HG02798 (cell line): ENCODE results near the gene SHROOM2.
"Not testable (repeated sequence)": the region's sequence is repeated elsewhere in the genome, so short reads cannot be mapped to it uniquely, and the experiment has no call there.

Experiments used
- ATAC-seq: cut with Tn5 transposase; IDR thresholded peaks from one replicate; pipeline ENCODE4 v1.9.1; 2021; ENCODE audit warnings: mild to moderate bottlenecking; ENCODE audit not compliant: unreplicated experiment, poor library complexity

SHROOM2 gene, protein sequence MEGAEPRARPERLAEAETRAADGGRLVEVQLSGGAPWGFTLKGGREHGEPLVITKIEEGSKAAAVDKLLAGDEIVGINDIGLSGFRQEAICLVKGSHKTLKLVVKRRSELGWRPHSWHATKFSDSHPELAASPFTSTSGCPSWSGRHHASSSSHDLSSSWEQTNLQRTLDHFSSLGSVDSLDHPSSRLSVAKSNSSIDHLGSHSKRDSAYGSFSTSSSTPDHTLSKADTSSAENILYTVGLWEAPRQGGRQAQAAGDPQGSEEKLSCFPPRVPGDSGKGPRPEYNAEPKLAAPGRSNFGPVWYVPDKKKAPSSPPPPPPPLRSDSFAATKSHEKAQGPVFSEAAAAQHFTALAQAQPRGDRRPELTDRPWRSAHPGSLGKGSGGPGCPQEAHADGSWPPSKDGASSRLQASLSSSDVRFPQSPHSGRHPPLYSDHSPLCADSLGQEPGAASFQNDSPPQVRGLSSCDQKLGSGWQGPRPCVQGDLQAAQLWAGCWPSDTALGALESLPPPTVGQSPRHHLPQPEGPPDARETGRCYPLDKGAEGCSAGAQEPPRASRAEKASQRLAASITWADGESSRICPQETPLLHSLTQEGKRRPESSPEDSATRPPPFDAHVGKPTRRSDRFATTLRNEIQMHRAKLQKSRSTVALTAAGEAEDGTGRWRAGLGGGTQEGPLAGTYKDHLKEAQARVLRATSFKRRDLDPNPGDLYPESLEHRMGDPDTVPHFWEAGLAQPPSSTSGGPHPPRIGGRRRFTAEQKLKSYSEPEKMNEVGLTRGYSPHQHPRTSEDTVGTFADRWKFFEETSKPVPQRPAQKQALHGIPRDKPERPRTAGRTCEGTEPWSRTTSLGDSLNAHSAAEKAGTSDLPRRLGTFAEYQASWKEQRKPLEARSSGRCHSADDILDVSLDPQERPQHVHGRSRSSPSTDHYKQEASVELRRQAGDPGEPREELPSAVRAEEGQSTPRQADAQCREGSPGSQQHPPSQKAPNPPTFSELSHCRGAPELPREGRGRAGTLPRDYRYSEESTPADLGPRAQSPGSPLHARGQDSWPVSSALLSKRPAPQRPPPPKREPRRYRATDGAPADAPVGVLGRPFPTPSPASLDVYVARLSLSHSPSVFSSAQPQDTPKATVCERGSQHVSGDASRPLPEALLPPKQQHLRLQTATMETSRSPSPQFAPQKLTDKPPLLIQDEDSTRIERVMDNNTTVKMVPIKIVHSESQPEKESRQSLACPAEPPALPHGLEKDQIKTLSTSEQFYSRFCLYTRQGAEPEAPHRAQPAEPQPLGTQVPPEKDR (N-terminal part only)

DNA sequence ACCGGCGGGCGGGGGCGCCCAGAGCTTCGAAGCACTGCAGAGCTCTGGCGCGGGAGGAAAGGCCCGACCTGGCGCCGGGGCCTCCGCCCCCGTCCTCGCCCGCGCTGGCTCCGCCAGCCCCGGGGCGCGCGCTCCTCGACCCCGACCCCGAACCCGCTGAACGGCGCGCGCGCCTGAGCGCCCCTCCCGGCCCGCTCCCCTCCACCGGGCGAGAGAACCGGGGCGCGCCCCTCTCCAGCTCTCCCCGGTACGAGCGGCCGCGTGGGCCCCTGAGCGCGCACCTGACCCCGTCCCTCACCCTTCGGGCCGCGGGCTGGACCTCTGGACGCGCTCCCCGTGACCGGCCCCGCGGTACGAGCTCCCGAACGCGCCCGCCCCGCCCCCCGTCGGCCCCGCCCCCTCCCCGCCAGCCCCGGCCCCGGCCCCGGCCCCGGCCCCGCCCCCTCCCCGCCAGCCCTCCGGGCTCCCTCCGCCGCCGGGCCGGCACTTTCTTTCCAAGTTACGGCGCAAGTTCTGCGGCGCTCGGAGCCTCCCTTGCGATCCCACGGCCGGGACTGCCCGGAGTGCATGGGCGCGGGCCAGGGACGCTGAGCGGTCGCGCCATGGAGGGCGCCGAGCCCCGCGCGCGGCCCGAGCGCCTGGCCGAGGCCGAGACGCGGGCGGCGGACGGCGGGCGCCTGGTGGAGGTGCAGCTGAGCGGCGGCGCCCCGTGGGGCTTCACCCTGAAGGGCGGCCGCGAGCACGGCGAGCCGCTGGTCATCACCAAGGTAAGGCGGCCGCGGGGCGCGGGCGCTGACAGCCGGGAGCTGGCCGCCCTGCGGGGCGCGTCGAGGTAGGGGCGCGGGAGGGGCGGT, at the start of gene SHROOM2:
Gene SHROOM2, plus strand, starts transcription at position 486 of the 854 bp plus-strand sequence. Its CDS starts 117 bp downstream, at position 603.
- no peak for ATAC-seq

DNA sequence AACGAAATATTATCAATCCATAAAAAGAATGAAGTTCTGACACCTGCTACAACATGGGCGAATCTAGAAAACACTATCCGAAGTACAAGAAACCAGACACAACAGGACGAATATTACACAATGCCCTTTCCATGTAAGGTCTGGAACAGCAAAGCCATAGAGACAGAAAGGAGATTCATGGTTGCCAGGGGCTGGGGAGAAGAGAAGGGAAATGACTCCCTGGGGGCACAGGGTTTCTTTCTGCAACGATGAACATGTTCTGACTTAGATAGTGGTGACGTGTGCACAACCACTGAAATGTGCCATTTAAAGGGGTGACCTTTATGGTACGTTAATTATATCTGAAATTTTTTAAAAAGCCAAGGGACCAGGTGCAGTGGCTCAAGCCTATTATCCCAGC, 48.9 kb upstream of the SHROOM2 start:
- ATAC-seq, result no peak

DNA sequence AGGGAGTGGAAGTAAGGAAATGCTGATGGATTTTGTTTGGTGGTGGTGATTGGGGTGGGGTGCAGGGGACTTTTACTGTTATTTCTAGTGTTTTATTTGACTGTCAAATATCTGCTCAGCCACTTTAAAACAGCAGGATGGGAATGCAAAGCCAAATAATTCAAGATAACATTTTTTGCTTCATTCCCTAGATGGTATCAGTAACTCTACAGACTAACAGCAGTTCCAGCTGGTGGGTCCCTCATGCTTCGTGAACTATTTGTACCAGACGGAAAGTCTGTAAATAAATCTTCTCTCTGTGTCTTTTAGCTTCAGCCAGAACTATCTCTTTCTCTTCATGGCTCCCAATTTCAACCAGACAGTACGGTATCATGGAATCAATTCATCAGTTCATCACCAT, 48.1 kb upstream of the SHROOM2 start:
- no peak for ATAC-seq

DNA sequence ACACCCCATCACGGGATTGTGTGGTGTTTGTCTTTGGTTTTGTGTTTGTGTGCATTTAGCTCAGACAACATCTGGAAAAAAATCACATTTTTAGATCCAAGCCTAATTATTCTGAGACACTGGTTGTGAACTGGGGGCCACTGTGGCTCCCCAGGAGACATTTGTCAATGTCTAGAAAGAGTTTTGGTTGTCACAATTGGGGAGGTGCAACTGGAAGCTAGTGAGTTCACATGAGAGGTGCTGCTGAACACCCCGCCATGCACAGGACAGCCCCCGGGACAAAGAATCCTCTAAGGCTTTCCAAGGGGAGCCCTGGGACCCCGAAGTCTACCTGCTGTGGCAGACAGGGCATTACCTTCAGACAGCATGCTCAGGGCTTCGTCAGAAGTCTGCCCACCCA, 47.1 kb upstream of the SHROOM2 start:
- ATAC-seq, result no peak

DNA sequence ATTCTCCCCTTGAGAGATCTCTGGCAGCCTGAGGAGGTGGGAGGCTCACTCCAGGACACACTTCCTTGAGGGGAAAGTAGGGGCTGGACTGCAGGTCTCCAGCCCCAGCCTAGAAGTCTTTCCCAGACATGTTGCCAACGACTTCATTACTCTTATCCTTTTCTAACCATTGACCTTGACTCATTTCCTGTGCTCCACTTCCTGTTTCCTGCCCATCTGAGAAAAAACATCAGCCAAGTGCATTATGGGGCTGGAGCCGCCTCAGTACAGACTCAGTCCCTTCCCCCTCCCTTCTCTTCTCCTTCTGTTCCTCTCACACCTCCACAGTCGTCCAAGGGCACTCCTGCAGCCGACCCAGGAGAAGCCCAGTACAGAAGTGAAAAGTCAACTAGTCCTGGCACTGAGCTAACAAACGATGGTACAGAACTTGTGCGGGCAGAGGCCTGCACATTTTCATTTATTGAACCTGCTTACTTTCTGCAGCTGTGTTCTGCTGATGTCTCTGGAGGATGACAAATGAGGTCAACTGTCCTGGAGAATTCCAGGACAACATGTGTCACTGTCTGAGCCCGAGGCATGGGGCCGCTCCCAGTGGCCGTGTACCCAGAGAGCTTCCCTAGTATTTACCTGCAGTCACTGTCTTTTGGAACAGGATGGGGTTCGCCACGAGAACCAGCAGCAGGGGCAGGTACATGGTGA, 40.7 kb upstream of the SHROOM2 start:
- ATAC-seq, result no peak

DNA sequence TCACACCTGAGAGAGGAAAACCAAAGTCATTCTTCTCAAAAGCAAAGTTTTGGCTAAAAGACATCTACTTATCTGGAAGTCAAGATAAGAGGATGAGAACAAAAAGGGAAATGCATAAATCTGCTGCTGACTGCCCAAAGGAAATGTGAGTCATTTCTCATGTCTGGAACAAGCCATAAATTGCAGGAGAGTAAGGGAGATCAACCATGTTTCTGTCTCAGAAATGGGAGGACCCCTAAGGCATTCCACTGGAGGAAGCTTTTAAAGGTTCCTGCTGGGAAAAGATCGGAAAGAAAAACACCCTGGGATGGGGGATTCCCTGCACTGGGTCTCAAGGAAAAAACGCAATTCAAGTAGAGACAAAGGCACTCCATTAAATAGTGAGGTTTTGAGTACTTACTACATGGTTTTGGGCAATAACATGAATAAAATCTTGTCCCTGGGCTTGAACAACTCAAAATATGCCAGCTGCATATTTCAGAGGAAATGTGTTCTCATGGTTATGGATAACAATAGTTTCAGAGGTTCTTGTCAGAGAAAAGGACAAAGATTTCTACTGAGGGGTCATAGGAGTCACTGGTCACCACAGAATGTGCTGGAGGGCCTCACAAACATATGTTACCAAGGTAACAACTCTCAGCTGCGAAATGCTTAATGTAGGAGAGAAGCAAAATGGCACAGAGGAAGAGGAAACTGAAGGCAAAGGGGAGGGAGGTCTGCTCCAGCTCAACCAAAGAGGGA, 39.9 kb upstream of the SHROOM2 start:
- ATAC-seq, result no peak

DNA sequence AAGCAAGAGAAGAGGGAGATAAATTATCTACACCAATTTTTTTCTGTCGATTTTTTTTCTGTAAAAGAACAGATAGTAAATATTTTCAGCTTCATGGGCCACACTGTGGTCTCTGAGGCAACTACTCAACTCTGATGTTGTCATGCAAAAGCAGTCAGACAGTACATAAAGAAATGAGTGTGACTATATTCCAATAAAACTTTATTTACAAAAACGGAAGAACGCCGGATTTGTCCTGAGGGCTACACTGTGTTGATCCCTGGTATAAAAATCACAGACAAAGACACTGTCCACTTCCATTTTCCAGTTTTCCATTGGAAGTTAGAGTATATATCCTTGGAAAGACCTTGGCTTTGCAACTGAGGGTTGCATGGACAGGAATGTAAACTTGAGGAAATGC, 38.6 kb upstream of the SHROOM2 start:
- ATAC-seq, result no peak

DNA sequence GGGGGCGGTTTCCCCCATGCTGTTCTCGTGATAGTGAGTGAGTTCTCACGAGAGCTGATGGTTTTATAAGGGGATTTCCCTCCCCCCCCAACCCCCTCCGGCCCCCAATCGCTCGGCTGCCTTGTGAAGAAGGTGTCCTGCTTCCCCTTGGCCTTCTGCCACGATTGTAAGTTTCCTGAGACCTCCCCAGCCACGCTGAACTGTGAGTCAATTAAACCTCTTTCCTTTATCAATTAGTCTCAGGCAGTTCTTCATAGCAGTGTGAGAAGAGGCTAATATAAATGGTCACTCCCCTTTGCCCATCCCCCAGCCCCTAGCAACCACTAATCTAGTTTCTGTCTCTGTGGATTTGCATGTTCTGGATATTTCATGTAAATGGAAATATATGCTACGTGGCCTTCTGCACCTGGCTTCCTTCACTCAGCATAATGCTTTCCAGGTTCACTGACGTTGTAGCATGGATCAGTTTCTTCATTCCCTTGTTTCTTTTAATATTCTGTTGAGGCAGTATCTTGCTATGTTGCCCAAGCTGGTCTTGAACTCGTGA, 37.0 kb upstream of the SHROOM2 start:
- ATAC-seq, result no peak

DNA sequence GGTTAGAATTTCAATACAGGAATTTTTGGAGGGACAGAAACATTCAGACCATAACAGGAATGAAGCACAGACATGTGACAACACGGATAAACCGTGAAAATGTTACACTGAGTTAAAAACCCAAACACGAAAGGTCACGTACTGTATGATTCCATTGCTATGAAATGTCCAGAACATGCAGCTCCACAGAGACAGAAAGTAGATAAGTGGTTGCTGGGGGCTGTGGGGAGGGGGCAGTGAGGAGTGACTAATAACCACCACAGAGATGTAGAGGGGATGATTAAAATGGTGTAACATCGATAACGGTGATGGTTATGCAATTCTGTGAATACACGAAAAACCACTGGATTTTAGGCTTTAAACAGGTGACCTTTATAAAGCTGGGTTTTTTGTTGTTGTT, 28.9 kb upstream of the SHROOM2 start:
- ATAC-seq, result no peak

DNA sequence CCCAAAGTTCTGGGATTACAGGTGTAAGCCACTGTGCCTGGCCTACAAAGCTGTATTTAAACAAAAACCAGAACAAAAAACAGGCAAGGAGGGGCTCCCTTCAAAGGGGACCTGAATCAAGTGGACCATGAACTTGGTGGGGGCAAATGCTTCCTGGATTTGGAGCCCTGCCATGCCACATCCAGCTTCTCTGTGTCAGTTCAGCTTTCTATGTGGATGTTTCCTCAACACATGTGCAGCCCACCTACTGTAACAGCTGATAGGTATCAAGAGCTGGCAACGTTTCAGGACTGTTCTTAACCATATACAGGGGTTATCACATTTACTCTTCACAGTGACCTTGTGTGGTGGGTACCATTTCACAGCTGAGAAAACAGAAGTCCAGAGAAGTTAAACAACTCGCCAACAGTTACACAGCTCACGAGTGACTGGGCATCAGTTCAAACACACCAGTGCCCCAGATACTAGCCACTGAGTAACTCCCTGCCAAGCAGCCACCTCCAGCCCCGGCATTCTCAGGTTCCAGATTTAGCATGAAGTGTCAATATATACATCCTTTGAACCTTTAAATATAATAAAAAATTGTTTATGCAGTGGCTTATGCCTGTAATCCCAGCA, 28.1 kb upstream of the SHROOM2 start:
- ATAC-seq, result no peak

DNA sequence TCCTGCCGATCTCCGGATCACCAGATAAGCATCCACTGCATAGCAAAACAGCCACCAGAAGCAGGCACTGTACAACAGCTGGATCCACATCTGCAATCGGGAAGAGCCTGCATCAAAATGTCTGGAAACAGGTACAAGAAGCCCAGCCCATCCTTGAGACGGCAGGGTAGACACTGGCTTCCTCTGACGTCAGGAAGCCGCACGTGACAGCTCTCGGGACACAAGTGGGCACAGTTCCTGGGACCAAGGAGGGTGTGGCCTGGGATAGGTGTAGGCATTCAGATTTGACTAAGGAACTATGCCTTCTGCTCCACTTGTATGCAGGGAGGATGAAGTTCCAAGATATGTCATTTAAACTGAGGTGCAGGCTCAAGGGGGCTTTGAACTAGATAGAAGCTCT, 26.9 kb upstream of the SHROOM2 start:
- ATAC-seq, result no peak

DNA sequence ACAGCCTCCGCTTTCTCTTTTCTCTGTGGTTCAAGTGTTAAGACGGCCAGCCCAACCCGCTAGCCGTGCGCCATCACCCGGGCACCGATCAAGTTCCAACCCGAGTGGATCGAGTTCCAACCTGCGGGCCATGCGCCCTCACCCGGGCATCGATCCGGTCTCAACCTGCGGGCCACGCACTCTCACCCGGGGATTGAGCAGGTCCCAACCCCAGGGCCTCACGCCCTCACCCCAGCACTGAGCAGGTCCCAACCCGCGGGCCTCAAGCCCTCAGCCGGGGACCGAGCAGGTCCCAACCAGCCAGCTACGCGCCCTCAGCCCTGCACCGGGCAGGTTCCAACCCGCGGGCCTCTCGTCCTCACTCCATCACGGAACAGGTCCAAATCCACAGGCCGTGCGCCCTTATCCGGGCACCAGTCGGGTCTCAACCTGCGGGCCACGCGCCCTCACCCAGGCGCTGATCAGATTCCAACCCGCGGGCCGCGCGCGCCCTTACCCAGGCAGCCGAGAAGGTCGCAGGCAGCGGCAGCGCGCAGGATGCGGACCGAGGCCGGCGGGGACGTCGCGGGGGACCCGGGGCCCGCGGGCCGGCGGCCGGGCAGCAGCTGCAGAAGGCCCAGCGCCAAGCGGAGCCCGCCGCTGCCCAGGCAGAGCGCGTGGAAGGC, 21.0 kb upstream of the SHROOM2 start:
- ATAC-seq, result no peak

DNA sequence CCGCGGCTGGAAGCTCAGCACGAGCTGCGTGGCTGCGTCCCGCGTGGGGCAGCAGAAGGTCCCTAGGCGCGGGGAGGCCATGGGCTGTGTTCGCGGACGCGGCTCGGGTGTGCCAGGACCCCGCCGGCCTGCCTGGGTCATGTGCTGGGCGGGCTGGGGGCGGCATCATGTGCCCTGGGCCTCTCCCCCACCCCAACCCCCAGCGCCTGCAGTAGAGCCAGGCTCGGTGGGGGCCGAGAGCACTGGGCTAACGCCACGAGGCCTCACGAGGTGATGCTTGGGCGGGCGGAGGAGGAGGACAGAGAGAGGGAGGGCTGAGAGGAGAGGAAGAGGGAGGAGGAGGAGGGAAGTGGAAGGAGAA, 20.5 kb upstream of the SHROOM2 start, which contains the start of gene GPR143:
Gene GPR143, minus strand, starts transcription at position 111 of the 361 bp plus-strand sequence. Its CDS starts 30 bp downstream, at position 81.
- ATAC-seq, result no peak

DNA sequence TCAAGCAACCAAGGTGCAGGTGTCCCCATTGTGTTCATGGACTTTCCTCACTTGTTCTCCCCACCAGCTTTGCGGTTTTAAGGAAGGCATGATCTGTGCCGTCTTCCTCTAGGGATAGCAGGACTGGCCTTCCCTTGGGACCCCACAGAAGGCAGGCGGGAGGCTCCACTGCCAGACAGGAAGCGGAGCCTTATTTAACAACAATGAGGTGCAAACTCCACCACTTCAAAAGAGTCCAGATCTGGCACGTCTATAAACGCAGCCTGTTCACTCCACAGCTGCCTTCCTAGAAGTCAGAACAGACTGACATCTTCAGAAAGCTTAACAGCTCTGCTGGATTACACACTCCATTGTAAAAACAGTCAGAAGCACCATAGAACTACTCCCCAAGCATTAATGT, 18.9 kb upstream of the SHROOM2 start:
- no peak for ATAC-seq

DNA sequence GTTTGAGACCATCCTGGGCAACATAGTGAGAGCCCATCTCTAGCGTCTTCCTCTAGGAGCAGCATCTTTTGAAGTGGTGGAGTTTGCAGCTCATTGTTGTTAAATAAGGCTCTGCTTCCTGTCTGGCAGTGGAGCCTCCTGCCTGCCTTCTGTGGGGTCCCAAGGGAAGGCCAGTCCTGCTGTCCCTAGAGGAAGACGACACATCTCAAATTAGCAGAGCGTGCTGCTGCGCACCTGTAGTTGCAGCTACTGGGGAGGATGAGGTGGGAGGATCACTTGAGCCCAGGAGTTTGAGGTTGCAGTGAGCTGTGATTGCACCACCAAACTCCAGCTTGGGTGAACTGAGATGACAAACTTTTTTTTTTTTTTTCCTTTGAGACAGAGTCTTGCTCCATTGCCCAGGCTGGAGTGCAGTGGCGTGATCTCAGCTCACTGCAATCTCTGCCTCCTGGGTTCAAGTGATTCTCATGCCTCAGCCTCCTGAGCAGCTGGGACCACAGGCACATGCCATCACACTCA, 17.8 kb upstream of the SHROOM2 start:
- ATAC-seq, result not testable (repeated sequence)

DNA sequence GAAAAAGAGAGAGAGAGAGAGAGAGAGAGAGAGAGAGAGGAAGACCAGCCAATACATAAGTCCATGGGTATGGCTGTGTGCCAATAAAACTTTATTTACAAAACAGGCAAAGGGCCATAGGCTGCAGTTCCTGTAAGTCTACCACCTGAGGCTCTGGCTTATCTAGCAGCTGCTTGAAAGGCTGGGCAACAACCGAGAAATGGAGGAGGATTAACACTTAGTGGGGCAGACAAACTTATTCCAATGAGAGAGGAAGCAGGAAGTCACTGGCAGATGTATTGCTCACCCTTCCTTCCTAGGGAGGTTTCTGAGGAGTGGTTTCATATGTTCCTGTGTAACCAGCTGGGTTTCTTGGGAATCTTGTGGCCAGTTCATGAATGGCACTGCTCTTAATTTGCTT, 15.9 kb upstream of the SHROOM2 start:
- no peak for ATAC-seq

DNA sequence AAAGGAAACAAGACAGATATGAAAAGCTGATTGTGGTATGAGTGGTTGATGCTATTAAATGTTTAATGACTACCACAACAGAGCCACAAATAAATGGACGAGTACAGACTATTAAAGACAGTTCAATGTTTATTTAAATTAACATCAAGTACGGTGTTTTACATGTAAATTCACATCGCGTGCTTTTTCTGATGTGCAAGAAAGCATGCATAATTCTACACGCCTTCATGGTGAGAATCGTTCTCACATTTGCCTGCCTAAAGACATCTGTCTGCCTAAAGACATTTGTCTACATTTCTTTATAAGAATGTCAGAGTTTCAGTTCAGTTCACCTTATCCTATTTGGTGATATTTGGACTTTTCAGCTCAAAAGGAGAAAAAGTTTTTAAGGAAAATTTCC, 13.3 kb upstream of the SHROOM2 start:
- ATAC-seq, result no peak
